PFSK-1 (cell line): Measurements from ENCODE around the gene AP5Z1.

ENCODE experiments used
- FOXP2 ChIP-seq: optimal IDR thresholded peaks from 2 replicates; pipeline ENCODE3; 2011; ENCODE audit warnings: borderline replicate concordance, control low read depth, inconsistent platforms; ENCODE audit not compliant: insufficient read depth; ENCODE audit errors: extremely low read length, extremely low read depth
- POLR2AphosphoS5 ChIP-seq: IDR thresholded peaks from 2 replicates; pipeline ENCODE4 v1.6.1; 2012; ENCODE audit warnings: low read depth, mild to moderate bottlenecking, control low read depth, low read length, moderate library complexity
- SIN3A ChIP-seq: IDR thresholded peaks from 2 replicates; pipeline ENCODE4 v1.6.1; 2012; ENCODE audit warnings: mild to moderate bottlenecking, low read length, moderate library complexity, borderline replicate concordance; ENCODE audit not compliant: insufficient read depth
- TAF1 ChIP-seq: IDR thresholded peaks from 2 replicates; pipeline ENCODE4 v1.6.1; 2012; ENCODE audit warnings: low read length, control low read depth, borderline replicate concordance; ENCODE audit not compliant: insufficient read depth

DNA sequence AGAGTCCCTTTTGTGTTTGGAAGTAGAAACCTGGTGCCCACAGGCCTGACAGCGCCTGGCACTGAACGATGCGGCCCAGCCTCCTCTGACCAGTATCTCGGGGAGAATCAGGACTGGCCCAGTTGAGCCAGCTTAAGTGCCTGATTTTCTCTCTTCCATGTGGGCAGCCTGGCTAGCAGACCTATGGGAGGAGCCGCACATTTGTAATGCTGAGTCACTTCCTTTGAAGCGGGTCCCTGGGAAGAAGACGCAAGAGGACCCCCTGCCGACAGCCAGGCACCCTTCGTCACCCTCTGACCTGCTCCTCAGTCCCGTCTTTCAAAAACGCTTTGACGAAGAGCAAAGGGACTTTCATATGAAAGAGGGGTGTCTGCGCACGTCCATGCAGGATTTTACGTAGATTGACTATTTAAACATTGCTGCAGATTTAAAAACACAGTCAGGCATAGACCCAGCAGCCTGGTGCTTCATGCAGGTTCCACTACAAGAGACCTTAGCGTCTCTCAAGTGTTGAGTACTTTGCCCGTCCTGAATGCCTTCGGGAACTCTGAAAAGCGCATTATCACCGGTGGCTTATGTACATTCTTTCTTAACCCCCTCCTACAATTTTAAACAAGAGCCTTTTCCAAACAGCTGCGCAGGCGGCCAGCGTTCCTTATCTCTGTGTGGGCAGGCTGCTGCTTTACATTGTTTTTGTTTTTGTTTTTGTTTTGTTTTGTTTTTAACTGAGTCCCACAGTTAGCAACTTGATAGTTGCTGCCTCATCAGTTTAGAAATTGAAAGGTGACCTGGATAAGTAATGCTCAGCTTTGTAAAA is 36.5 kb upstream of the AP5Z1 start:
- TF ChIP-seq TAF1 (peak; percentile 34; the same call in 1 of the 2 replicates), POLR2AphosphoS5 (peak; percentile 39; the same call in 1 of the 2 replicates), SIN3A (no peak), FOXP2 (no peak)
